Right cardiac atrium (tissue), 5 donors: ENCODE measurements around the gene WDR91. TPM values are rescaled to one million over a fixed set of nuclear protein-coding genes. Genes with fewer than 3 reads are reported as not detected.
A peak's percentile ranks its signal among the peaks of the same experiment; 100 is the strongest.

ENCODE experiments used
- ATAC-seq, 2 donors: fragments of 200-7000 bp; cut with Tn5 transposase; one replicate each; pipeline versions ENCODE4 v1.8.0 to v1.9.1; 2020; ENCODE audit warnings: moderate library complexity in 2 of 2, mild to moderate bottlenecking in 1 of 2
- DNase-seq, 3 donors: peaks; one replicate each; pipeline ENCODE4 v3.0.0-alpha.2; 2020
- H3K27ac ChIP-seq: one replicate; pipeline ENCODE4 v1.5.1; 2013; ENCODE audit warnings: mild to moderate bottlenecking, low read length, control low read depth, moderate library complexity
- H3K27me3 ChIP-seq: one replicate; pipeline ENCODE4 v1.6.1; 2013; ENCODE audit not compliant: control insufficient read depth, insufficient read depth
- H3K4me1 ChIP-seq: one replicate; pipeline ENCODE4 v1.6.1; 2013; ENCODE audit warnings: low read length; ENCODE audit not compliant: control insufficient read depth, insufficient read depth
- H3K4me3 ChIP-seq: one replicate; pipeline ENCODE4 v1.5.1; 2013; ENCODE audit warnings: low read length, control low read depth
- H3K9me3 ChIP-seq: one replicate; pipeline ENCODE4 v1.6.1; 2013; ENCODE audit warnings: low read length; ENCODE audit not compliant: control insufficient read depth
- WGBS: extraction: QIAGEN DNeasy Blood & Tissue Kit; methylation state at CpG from one replicate; pipeline ENCODE4 v1.1.7; 2013; 5-methylcytosine and 5-hydroxymethylcytosine counted together
- intact Hi-C, 4 donors: fragments of 100-400 bp; cut with DNase I; formaldehyde crosslinking; loops; one replicate each; pipeline versions ENCODE4 v1.11.0 to v1.14.0; 2022 to 2023
- long read RNA-seq, 4 donors: library from polyadenylated mRNA; unstranded; transcript quantifications; one replicate each; pipeline ENCODE4 v2.0.0, GENCODE V29; 2020 to 2021
- polyA plus RNA-seq: library from polyadenylated mRNA; stranded (reverse); fragments of 200-250 nt; gene quantifications from one replicate; pipeline ENCODE4 v1.2.3, GENCODE V29; 2013
- total RNA-seq, 4 donors: library from RNA; stranded (reverse); fragmentation: NEBNext Ultra II Directional; extraction: Animal tissue kit (Norgen Biotek cat#: 25700); gene quantifications; one replicate each; pipeline ENCODE4 v1.2.1, GENCODE V29; 2021
- donor health status: healthy with polysubstance abuse.
- donor health status: DM: no; HTN: yes; CAD: no.
- donor health status: DM: no; HTN: no; CAD: no.
- donor health status: DM: no; HTN: yes; CAD: no; lungs with severe emphysema.
- donor health status: DM: yes; HTN: yes; CAD: no.

WDR91 gene
- 10 to 100 TPM in 2 of 4 donors, 1 to 10 TPM in 2; 6.8 to 11.1 (median 9.7) TPM for total RNA-seq
- polyA plus RNA-seq = 4.0 TPM
- long read RNA-seq, donor 1, full-length matches to known transcripts = 7 of 18 reads
- long read RNA-seq, donor 1, partial matches to known transcripts = 8 of 18 reads
- long read RNA-seq, donor 1, other reads (novel, unspliced or antisense) = 3 of 18 reads
- long read RNA-seq, donor 2, full-length matches to known transcripts = 5 of 12 reads
- long read RNA-seq, donor 2, partial matches to known transcripts = 4 of 12 reads
- long read RNA-seq, donor 2, other reads (novel, unspliced or antisense) = 3 of 12 reads
- long read RNA-seq, donor 3, full-length matches to known transcripts = 10 of 17 reads
- long read RNA-seq, donor 3, partial matches to known transcripts = 3 of 17 reads
- long read RNA-seq, donor 3, other reads (novel, unspliced or antisense) = 4 of 17 reads
- long read RNA-seq, donor 4, full-length matches to known transcripts = 2 of 6 reads
- long read RNA-seq, donor 4, partial matches to known transcripts = 3 of 6 reads
- long read RNA-seq, donor 4, other reads (novel, unspliced or antisense) = 1 of 6 reads

DNA sequence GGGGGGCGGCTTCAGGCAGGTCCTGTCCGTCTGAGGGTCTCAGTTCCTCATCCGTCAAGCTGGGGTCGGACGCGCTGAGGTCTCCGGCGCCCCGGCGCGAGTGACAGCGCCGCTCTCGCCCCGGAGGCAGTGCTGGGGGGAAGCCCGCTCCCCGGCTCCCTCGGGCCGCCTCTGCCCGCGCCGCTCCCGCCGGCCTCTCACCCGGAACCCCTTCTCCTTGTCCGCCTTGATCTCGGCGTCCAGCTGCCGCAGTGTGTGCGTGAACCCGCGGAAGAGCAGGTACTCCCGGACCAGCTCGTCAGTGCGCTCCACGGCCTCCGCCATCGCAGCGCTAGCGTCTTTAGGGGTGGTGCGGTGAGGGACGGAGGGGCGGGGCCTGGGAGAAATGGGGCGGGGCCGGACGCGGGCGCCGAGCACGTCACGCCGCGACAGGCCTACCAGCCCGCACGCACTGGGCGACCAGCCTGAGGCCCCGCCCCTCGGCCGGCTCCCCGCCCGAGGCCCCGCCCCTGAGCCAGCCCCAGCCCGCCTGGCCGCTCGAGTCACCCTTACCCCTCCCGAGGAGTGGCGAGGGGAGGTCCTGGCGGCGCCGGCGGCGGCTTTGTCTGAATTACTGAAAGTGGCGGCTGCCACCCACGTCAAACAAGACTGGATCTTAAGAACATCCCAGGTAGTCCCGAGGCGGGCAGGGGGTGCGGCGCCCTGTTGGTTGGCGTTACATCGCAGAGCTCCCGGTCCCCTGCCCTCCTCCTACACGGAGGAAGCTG lies at the start of gene WDR91:
WDR91 (minus strand) TSS at position 348 of the 767 bp plus-strand sequence; CDS start at position 324, 24 bp downstream.
- ATAC-seq (peak; percentile 99), DNase-seq (peak; percentile 95 to 99 (median 98))
- H3K4me1 ChIP-seq = peaks cover 5% of the 10 kb centered on the region
- H3K9me3 ChIP-seq = no peaks in the 10 kb centered on the region
- intact Hi-C loops = no loop called here
- no peaks in the 10 kb centered on the region for H3K27me3 ChIP-seq
- under 1% methylated on average over 82 of the region's 82 CpGs for WGBS
- H3K4me3 ChIP-seq = peak within 1 kb of the TSS; percentile 66
- peak within 1 kb of the TSS; percentile 93 for H3K27ac ChIP-seq

DNA sequence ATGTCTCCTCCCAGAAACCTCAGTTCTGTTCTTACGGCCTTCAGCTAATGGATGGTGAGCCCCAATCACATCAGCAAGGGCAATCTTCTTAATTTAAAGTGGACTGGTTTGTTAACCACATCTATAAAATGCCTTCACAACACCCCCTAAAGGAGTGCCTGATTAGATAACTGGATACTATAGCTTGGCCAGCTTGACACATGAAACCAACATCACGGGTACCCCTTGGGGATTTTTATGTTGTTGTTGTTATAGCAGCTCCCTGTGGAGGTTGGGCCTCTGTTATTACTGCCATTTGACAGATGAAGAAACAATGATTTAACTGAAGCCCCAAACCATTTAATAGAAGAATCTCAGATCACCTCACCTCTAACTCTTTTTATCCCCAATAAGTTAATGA lies 49.1 kb upstream of the WDR91 start:
- no peak for ATAC-seq

DNA sequence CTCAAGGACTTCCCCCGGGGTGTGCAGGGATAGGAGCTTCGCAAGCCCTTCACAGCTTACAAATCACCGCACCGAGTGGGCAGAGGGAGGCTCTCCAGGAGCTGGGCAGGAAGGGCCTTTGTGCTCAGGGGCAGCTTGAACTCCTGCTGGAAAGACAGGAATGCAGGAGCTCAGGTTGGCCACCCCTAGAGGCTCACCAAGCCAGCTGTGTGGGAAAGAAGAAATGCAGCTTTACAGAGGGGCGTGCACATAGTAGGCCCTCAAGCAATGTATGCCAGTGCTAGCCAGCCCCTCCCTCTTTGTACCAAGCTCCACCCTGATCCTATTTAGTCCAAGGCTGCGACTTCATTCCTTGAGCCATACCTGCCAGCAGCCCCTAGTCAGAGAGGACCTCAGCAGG lies 48.4 kb upstream of the WDR91 start:
- no peak overlapping the region for H3K4me3 ChIP-seq
- intact Hi-C loops = no loop called here

More for the DNA sequence above, 49.1 kb upstream of the WDR91 start:
- 59% methylated on average over 2 of the region's 2 CpGs for WGBS
- H3K4me1 ChIP-seq = peaks cover 2% of the 10 kb centered on the region
- DNase-seq = no peak
- no peak overlapping the region for H3K27ac ChIP-seq
- intact Hi-C loops = no loop called here
- H3K27me3 ChIP-seq = no peaks in the 10 kb centered on the region
- H3K9me3 ChIP-seq = no peaks in the 10 kb centered on the region
- H3K4me3 ChIP-seq = no peak overlapping the region

DNA sequence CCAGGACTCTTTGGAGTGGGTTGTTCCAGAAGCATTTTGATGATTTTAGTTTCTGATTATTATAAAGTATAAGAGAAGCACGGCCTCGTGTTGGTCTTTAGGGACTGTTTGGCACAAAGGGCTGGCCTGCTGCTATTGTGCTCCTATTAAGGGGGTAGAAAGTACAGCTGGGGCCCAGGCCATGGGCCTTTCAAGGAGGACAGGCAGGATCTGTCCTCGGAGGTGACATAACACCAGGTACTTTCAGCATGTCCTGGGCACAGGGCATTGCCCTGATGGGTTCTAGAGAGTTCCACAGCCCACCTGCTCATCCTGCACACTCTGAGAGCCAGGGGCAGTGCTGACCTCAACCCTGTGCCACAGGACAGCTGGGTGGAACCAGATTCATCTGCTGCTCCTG lies 47.3 kb upstream of the WDR91 start:
- intact Hi-C loops = no loop called here
- H3K27me3 ChIP-seq = no peaks in the 10 kb centered on the region

More for the DNA sequence above, 48.4 kb upstream of the WDR91 start:
- no peak for ATAC-seq
- WGBS = 88% methylated on average over 6 of the region's 6 CpGs
- Histone ChIP-seq H3K27me3 (no peaks in the 10 kb centered on the region), H3K9me3 (no peaks in the 10 kb centered on the region), H3K27ac (no peak overlapping the region), H3K4me1 (peaks cover 2% of the 10 kb centered on the region)
- DNase-seq = no peak

DNA sequence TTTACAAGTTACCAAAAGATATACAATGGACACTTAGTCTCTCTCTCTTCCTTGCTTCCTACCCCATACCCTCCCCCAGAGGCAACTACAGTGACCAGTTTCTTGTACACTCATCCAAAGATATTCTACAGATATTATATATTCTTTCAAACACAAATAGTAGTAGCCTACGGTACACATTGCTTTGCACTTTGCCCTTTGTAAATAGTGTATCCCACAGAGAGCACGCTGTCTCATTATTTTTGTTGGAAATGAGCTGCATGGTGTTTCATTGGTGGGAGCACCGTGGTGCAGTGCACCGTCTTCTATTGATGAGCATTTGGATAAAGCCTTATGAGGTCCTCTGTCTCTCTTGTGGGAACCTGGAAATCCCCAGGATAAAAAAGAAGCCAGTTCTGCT lies 46.5 kb upstream of the WDR91 start:
- intact Hi-C loops = no loop called here
- DNase-seq = no peak
- no peak overlapping the region for H3K4me3 ChIP-seq
- ATAC-seq = no peak
- H3K27me3 ChIP-seq = no peaks in the 10 kb centered on the region
- no peaks in the 10 kb centered on the region for H3K9me3 ChIP-seq
- peaks cover 8% of the 10 kb centered on the region for H3K4me1 ChIP-seq
- WGBS = 68% methylated on average over 4 of the region's 4 CpGs
- no peak overlapping the region for H3K27ac ChIP-seq

More for the DNA sequence above, 47.3 kb upstream of the WDR91 start:
- Histone ChIP-seq H3K27ac (no peak overlapping the region), H3K4me3 (no peak overlapping the region), H3K9me3 (no peaks in the 10 kb centered on the region), H3K4me1 (peaks cover 8% of the 10 kb centered on the region)
- 76% methylated on average over 3 of the region's 3 CpGs for WGBS
- ATAC-seq (no peak), DNase-seq (no peak)

DNA sequence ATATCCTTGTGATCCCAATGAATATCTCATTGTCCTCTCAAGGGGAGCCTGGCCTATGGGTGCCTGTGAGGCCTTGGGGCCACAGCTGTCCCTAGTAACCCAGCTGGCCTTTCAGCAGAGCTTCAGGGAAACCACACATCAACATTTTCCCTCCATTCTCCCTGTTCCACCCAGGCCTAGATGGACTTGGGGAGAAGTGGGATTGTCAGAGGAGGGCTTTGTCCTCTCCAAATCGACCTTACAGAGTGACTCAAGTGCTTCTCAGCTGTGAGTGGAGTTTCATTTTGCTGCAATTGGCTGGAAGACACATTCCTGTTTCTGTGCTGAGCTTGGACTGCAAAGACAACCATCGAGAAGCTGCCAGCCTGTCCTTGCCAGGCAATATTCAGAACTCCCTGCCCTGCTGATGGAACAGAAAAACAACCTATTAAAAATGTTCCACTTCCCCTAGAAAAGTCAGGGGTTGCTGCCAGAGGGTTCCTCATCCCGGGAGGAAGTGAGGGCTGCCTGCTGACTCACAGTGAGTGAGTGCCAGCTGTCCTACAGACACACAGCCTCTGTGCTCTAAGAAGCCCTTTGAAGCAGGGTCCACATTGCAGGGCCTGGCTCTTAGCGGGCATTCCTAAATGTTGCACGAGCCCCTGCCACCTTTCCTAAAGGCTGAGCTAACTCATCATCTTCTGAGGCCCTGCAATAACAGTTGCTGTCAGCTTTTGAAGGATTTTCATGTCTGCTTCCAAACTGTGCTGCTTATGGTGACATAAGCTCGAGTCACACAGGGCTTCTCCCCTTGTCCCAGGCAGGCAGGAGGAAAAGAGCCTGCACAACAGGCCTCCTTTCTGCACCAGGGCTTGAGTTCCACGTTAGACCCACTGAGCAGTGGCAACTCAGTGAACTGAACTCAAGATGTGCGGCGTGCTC lies 42.8 kb upstream of the WDR91 start:
- ATAC-seq = peak; percentile 93 to 94
- Histone ChIP-seq H3K9me3 (no peaks in the 10 kb centered on the region), H3K4me1 (peaks cover 6% of the 10 kb centered on the region), H3K27me3 (no peaks in the 10 kb centered on the region), H3K27ac (peak overlapping the region; percentile 85), H3K4me3 (no peak overlapping the region)
- intact Hi-C loops = no loop called here
- DNase-seq = peak; percentile 83 to 89 (median 86)
- 31% methylated on average over 9 of the region's 9 CpGs for WGBS

DNA sequence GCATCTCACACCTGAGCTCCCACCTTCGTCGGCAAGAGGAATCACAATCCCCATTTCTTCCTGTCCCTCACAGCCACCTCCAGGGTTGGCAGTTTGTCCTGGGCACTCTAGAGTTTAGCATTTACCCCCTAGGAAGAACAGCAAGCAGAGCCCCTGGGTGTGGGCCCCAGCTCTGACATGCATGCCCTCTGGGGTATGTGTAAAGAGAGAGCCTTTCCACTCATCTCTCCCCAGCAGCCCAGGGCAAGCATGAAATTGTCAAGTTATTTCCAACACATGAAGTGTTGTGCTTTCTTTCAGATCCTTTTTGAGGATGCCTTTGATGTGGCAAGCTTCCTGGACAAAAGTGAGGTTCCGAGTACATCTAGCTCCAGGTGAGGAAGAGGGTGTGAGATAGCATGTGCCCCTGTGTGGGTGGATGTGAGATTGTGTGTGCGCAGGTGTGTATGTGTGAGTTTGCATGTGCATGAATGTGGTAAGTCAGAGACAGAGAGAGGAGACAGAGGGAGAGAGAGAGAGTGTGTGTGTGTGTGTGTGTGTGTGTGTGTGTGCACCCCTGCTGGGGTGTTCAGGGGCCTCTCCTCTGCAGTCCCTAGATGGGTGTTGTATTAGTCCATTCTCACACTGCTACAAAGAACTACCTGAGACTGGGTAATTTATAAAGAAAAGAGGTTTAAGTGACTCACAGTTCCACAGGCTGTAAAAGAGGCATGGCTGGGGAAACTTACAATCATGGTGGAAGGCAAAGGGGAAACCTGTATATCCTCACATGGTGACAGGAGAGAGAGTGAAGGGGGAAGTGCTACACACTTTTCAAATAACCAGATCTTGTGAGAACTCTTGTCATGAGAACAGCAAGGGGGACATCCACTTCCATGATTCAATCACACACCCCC lies 40.4 kb upstream of the WDR91 start:
- 93% methylated on average over 4 of the region's 4 CpGs for WGBS
- no peak for DNase-seq

DNA sequence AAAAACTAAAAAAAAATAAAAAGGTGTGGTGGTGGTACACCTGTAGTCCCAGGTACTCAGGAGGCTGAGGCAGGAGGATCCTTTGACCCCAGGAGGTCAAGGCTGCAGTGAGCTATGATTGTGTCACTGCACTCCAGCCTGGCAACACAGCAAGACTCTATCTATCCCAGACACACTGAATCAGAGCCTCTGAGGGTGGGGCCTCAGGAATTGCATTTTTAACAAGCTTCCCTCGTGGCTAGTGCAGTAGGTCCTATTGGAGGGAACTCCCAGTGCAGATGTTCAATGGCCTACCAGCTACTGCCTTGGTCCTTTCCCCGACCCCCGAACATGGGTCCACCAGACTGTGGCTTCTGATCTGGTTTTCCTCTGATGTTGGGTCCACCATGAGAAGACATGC lies 37.2 kb upstream of the WDR91 start:
- Histone ChIP-seq H3K9me3 (no peaks in the 10 kb centered on the region), H3K27ac (no peak overlapping the region), H3K27me3 (no peaks in the 10 kb centered on the region), H3K4me1 (no peaks in the 10 kb centered on the region), H3K4me3 (no peak overlapping the region)
- intact Hi-C loops = no loop called here
- ATAC-seq = no peak
- WGBS = 89% methylated on average over 3 of the region's 3 CpGs
- DNase-seq = no peak

More for the DNA sequence above, 40.4 kb upstream of the WDR91 start:
- Histone ChIP-seq H3K4me1 (peaks cover 6% of the 10 kb centered on the region), H3K27me3 (no peaks in the 10 kb centered on the region), H3K4me3 (no peak overlapping the region), H3K9me3 (no peaks in the 10 kb centered on the region), H3K27ac (no peak overlapping the region)
- intact Hi-C loops = no loop called here
- ATAC-seq = no peak

DNA sequence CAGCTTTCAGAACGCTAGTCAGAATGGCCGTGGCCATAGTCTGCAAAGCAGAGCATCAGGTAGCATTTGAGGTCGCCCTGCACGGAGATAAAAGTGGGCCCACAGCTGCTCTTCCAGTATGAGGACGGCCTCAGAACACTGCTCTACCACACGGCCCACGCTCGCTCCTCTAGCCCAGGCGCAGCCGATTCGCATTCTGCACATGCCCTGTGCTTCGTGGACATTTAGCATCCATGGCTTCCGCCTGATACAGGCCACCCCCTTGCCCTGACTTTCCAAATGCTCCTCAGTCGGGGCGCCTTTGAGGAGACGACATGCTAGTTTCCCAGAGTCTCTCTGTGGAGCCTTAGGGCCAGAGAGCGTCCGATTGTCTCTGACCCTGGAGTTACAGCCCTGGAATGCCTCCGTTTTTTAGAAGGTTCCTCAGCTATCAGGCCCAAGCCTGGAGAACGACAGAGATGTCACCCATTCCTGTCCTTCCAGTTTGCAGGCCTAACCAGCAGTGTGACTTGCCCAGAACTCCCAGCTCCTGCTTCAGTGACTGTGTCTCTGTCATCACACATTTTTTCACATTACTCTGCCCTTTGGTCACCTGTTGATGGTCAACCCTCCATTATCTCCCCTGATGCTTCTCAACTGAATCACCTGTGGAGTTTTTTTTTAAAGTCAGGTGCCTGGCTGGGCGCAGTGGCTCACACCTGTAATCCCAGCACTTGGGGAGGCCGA lies 36.6 kb upstream of the WDR91 start:
- Histone ChIP-seq H3K27ac (no peak overlapping the region), H3K4me1 (no peaks in the 10 kb centered on the region), H3K4me3 (no peak overlapping the region), H3K9me3 (no peaks in the 10 kb centered on the region), H3K27me3 (no peaks in the 10 kb centered on the region)
- DNase-seq (no peak), ATAC-seq (no peak)
- intact Hi-C loops = no loop called here
- 96% methylated on average over 22 of the region's 22 CpGs for WGBS
